ENCODE results near the gene IL17RD.

- TF ChIP-seq, protein P1, sequence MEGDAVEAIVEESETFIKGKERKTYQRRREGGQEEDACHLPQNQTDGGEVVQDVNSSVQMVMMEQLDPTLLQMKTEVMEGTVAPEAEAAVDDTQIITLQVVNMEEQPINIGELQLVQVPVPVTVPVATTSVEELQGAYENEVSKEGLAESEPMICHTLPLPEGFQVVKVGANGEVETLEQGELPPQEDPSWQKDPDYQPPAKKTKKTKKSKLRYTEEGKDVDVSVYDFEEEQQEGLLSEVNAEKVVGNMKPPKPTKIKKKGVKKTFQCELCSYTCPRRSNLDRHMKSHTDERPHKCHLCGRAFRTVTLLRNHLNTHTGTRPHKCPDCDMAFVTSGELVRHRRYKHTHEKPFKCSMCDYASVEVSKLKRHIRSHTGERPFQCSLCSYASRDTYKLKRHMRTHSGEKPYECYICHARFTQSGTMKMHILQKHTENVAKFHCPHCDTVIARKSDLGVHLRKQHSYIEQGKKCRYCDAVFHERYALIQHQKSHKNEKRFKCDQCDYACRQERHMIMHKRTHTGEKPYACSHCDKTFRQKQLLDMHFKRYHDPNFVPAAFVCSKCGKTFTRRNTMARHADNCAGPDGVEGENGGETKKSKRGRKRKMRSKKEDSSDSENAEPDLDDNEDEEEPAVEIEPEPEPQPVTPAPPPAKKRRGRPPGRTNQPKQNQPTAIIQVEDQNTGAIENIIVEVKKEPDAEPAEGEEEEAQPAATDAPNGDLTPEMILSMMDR (IDR thresholded peaks at IDR 0.05): no peak
- TF ChIP-seq TCF7L2 (IDR thresholded peaks at IDR 0.05; ENCODE audit: low read depth, low read length): no peak
Observed at GRCh38 chr3:57079474-57079831, 85.7 kb downstream of the IL17RD start.

Measured in Panc1 (cell line).